Measurements from ENCODE around the gene NKX1-1. TPM values are rescaled to one million over a fixed set of nuclear protein-coding genes. Genes with fewer than 3 reads are reported as not detected.

The NKX1-1 gene
- total RNA-seq, 1 donor = not detected

- no peak for DNase-seq (ENCODE audit: low read depth)
- H3K4me3 ChIP-seq (ENCODE audit: low read depth, low read length) = no peak overlapping the region
- TF ChIP-seq CTCF (IDR thresholded peaks at IDR 0.05; ENCODE audit: insufficient read depth, low read depth, low read length) = no peak
Measured at GRCh38 chr4:1381944-1382541, 24.2 kb downstream of the NKX1-1 start.

GRCh38 chr4:1381181-1381621, 25.0 kb downstream of the NKX1-1 start:
- H3K4me3 ChIP-seq (ENCODE audit: low read depth, low read length) = no peak overlapping the region
- DNase-seq (ENCODE audit: low read depth) = no peak
- no peak for TF ChIP-seq CTCF (IDR thresholded peaks at IDR 0.05; ENCODE audit: insufficient read depth, low read depth, low read length)

- DNase-seq (ENCODE audit: low read depth) = no peak
- TF ChIP-seq CTCF (IDR thresholded peaks at IDR 0.05; ENCODE audit: insufficient read depth, low read depth, low read length) = no peak
- no peak overlapping the region for H3K4me3 ChIP-seq (ENCODE audit: low read depth, low read length)
Measured at GRCh38 chr4:1380368-1381151, 25.7 kb downstream of the NKX1-1 start.

- no peak for DNase-seq (ENCODE audit: low read depth)
- no peak for TF ChIP-seq CTCF (IDR thresholded peaks at IDR 0.05; ENCODE audit: insufficient read depth, low read depth, low read length)
- no peak overlapping the region for H3K4me3 ChIP-seq (ENCODE audit: low read depth, low read length)
Measured at GRCh38 chr4:1379801-1380331, 26.4 kb downstream of the NKX1-1 start.

- DNase-seq (ENCODE audit: low read depth) = no peak
- TF ChIP-seq CTCF (IDR thresholded peaks at IDR 0.05; ENCODE audit: insufficient read depth, low read depth, low read length) = no peak
- no peak overlapping the region for H3K4me3 ChIP-seq (ENCODE audit: low read depth, low read length)
Measured at GRCh38 chr4:1379351-1379781, 26.9 kb downstream of the NKX1-1 start.

GRCh38 chr4:1378559-1379231, 27.5 kb downstream of the NKX1-1 start:
- no peak for DNase-seq (ENCODE audit: low read depth)
- no peak overlapping the region for H3K4me3 ChIP-seq (ENCODE audit: low read depth, low read length)
- TF ChIP-seq CTCF (IDR thresholded peaks at IDR 0.05; ENCODE audit: insufficient read depth, low read depth, low read length) = no peak
